HG03378 (cell line): Measurements from ENCODE around the gene GDF7.

Source experiments
- ATAC-seq: cut with Tn5 transposase; IDR thresholded peaks from one replicate; pipeline ENCODE4 v1.9.1; 2021; ENCODE audit warnings: mild to moderate bottlenecking, moderate library complexity; ENCODE audit not compliant: unreplicated experiment

GDF7 gene

DNA sequence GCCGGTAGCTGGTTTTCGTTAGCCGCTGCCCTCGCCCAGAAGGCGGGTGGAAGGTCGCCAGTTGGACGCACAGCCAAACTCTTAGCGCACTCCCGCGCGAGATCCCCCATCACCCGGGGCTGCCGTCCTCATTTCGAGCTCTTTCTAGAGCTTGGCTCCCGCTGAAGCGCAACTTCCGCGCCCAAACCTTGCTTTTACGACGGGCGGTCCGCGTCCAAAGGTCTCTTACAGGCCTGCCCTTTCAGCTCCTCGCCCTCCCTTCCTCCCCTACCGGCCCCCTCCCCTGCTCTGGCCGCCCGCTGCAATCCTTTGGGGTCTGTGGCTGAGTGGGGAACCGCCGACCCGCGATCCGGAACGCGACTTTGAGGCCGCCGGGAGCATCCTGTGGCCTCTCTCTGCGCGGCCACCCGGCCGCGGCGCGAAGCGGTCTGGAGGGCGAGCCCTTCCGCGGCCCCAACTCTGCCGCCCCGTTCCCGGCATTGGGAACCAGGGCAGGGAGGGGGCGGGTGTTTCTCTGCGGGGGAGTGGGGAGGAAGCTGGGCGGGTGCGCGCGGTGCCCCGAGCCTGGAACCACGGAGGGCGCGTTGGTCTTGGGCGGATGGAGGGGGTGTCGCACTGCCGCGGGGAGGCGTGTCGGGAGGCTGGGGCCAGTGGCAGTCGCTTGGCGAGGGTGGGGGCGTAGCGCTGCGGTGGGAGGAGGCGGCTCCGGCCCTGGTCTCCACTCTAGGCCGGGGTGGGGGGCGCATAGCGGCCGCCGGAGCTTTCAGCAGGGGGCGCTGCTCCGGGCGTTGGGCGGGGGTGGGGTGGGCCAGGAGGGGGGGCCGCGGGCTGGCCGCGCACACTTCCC is at the start of gene GDF7:
TSS of gene GDF7 (plus strand) at position 841 of the 847 bp plus-strand sequence. CDS start 96 bp downstream, outside the sequence.
- no peak for ATAC-seq

DNA sequence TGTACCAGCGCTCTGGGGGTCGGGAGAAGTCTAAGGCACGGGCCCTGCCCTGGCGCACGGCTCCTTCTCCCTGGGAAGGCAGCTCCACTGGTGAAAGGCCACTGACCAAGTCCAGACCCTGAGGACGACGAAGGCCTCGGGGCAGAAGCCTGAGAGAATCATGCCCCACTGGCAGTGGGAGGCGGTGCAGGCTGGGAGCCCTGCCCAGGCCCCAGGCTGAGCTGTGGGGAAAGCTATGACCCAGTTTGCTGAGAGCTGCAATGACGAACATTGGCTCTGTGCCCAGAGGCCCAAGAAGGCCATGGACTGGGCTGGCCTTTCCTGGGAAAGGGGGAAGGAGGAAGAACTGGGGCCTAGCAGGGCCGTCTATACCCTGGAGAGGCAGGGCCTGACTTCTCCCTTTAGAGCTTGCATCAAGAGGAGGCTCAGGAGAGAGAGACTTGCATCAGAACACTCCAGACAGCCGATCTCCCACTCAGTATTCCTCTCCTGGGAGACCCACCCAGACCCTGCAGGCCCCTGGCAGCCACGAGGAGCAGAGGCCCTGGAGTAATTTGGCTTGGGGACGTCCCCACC is 49.0 kb upstream of the GDF7 start:
- ATAC-seq, result no peak

DNA sequence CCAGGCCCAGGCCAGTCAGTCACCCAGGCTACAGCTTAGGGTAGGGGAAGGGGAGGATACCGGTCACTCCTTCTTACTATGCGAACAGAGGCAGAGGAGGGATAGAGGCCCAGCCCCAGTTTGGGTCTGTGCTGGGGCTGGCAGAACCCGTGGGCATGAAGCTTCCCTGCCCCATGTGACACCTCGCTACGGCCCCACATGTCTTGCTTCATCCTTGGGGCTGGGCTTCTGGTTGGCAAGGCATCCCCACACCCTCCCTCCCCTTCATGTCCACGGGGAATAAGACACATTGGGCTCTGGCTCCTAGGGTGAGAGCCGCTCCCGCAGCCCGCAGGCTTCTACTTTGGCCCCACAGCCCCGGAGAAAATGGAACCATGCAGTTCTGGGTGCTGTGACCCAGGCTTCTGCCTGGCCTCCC is 48.5 kb upstream of the GDF7 start:
- ATAC-seq, result no peak

DNA sequence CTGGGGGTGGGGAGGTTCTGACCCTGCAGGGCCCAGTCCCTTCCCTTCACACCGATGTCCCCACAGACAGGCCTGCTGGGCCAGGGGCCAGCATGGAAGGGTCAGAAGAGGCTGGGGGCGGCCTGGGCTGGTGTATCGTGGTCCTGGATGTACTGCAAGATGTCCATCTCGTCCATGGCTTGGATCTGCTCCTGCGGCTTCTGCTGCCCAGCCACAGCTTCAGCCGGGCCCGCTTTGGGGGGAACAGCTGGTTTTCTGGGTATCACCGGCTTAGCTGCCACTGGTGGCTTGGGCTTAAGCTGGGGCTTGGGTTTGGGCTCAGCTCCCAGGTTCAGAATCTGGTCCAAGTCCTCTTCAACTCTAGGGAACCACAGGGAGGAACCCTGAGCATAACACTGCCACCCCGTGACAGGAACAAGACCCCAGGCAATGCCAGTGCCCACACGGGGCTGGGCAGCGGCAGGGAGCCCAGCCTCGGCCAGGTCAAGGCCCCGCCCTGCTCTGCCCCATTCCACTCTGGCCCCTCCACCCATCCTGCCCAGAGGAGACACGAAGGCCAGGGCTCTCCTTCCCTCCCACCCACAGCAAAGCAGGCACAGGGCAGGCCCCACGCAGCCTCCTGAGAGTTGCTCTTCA is 47.9 kb upstream of the GDF7 start:
- ATAC-seq, result no peak

DNA sequence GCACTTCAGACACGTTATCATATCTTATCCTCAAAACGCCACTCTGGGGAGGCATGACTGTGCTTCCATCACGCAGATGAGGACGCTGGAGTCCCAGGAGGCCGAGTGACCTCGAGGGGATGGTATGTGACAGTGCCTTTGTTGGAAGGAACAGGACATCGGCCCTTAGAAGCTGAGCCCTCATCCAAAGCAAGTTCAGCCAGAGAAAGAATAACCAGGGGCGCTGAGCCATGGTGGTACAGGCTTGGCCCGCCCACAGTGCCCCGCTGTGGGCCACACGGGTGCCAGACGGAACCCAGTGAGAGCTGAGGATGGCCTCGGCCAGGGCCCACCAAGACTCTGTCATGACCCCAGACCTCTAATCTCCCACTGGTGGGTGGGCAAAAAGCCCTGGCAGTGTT is 47.3 kb upstream of the GDF7 start:
- ATAC-seq, result no peak

DNA sequence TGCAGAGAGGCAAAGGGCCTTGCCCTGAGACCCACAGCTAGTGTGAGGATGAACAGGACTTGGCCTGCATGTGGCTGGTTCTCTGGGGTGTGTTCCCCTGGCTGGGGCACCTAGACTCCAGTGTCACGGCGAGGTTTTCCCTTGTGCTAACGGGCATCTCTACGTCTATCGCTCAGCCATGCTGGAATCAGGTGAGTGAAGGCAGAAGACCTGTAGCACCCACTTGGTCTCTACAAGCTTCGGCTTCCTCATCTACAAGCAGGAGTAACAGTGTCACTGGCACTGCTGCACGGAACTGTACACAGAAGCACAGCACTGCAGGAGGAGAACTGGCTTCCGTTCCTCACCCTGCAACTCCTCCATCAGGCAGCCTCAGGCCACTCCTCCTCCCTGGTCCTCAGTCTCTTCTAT is 46.7 kb upstream of the GDF7 start:
- ATAC-seq, result no peak

DNA sequence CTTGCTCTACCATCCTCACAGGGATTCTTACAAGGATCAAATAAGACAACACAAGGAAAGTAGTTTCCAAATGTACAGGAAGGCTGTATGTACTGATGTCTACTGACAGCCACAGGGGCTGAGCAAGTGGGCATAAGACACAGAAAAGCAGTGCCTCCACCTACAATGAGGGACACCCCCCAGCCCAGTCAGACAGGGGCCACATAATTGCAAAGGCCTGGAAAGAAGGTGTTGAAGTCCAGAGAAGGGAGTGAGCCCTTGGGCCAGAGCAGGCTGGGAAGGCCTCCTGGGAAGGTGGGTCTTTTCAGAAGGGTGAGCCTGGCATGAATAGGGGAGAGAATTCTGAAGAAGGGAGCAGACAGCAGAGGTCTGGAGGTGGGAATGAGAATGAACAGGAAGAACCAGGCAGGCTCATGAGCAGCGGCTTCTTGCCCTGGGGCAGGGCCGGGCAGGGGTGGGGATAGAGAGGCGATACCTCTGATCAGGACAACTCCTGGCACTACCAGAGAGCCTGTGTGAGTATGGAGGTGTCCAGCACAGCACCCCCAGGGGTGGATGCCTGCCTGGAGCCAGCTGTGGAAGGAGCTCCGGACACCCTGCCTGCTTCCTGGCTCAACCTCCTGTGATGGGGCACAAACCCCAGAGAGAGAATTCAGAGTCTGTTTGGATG is 46.1 kb upstream of the GDF7 start:
- ATAC-seq, result no peak

DNA sequence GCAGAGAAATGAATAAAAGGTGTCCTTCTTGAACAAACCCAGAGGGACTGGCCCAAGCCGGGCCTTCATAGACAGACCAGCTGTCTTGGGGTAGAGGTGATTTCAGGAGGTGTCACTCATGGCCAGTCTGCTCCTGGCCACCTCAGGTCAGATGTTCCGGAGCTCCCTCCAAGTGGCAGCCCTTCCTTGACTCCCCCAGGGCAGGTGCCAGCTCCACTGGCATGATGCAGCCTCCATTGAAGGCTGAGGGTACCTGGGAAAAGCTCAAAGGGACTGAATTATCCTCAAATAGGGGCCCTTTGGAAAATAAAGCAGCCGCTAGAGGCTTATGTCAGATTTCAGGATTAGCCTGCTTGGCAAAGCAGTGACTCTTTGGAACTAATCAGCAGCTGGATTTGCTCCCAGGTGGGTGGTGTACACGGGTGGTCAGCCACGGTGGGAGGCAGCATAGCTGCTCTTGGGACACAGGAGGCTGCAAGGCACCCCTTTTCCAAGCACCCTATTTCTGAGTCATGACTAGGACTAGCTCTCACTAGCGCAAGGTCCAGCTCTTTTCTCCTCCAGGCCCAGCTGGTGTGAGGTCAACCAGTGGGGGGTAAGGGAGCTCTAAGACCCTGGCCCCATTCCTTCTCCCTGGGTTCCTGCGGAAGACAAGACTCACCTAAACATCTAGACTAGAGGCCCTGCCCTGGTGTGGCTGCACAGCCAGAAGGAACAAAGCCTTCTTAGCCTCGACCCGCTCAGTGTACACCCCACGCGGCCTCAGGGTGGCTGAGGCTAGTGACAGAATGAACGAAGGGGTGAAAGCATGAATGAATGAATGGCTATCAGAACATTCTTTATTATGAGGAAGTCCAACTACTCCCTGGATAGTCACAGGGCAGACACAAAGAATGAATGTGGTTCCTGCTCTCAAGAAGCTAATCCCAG is 45.3 kb upstream of the GDF7 start:
- no peak for ATAC-seq

DNA sequence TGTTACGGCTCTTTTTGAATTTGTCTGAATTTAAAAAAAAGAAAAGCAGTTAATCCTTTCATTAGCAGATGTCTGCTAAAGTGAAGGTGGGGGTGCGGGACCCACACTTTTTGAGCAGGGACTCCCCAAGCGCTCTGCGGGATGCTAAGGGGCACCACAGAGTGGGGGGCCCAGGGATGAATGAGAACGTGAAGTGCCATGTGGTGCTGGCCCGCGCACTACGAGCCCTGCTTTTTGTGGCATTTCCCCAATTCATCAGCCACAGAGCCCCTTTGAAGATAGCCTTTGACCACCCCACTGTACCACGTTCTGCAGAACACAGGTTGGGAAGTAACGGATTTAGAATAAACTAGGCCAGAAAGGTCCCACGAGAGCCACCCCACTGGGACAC is 44.7 kb upstream of the GDF7 start:
- no peak for ATAC-seq

DNA sequence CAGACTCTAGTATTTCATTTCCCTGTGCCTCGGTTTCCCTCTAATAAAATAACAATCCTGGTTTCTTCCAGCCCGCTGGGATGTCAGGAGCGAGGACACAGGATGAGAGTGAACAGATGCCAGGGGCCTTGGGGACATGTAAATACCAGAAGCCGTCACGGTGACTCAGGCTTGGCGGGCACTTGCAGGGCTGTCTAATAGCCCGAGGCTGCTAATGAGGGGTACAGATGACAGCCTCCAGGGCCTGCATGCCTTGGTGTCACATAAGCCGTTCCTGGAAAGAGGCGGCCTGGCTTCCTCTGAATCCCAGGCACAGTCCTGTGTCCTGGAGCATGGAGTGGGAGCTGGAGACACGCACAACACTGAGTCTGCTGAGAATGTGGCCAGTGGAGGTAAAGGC is 44.2 kb upstream of the GDF7 start:
- ATAC-seq, result no peak

DNA sequence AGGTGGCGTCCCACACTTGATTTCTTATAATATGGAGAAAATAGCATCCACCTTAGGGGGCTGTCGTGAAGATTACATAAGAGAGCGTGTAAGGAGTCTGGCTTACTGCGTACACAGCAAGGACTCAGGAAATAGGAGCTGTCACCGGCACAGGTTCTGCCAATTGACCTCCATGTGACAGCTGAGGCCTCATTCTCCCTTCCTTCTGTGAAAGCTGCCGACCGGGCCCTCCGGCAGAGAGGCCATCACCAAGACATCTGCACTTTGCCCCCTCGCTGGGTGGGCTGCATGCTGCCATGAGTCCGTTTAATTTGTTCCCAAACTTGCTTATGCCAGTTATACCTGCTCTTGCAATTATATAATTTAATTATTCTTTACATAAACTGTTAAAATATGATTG is 43.7 kb upstream of the GDF7 start:
- no peak for ATAC-seq

DNA sequence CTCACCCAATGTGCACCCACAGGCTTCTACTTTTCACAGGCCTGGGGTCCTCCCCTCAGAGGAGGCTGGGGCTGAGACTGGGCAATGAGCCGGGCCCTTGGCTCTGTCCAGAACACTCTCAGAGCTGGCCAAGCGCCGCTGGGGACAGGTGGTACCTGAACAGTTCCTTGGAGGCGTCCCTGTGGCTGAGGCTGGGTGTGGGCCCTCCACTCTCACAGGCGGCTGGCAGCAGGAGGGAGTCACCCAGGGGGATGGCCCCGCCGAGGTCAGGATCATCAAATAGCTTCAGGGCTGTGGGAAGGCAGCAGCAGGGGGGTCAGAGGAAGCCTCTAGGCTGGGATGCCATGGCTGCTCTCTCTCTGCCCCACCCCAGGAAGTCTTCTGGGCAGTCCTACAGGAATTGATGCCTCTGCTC is 43.2 kb upstream of the GDF7 start:
- no peak for ATAC-seq

DNA sequence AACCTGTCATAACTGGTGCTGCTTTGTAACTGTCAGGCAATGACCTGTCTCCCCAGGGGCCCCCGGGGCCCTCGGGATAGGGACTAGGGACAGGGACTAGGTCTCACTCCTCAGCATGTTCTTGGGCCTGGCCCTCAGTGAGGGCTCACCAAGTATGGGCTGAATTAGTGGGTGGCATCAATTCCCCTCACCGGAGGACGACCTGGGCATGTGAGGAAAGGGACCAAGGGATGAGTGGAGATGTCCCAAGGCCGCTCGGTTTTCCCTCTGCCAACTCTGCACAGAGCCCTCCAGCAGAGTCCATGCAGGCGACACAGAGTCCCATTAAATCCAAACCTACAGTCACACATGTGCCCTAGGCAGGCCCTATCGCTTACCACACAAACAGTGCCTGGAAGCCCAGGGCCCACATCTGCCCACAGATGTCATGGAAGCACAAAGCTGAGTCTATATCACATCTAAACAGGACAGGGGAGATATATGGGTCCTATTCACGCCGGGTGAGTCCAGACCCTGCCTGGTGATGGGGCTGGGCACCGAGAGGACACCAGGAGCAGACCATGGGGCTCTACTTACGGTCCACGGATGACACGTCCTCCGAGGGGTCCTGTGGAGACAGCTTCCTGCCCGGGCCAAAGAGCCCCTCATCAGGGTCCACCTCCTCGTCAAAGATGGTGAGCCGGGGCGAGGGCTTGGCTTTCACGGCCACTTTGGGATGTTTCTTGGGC is 42.6 kb upstream of the GDF7 start:
- ATAC-seq, result no peak

DNA sequence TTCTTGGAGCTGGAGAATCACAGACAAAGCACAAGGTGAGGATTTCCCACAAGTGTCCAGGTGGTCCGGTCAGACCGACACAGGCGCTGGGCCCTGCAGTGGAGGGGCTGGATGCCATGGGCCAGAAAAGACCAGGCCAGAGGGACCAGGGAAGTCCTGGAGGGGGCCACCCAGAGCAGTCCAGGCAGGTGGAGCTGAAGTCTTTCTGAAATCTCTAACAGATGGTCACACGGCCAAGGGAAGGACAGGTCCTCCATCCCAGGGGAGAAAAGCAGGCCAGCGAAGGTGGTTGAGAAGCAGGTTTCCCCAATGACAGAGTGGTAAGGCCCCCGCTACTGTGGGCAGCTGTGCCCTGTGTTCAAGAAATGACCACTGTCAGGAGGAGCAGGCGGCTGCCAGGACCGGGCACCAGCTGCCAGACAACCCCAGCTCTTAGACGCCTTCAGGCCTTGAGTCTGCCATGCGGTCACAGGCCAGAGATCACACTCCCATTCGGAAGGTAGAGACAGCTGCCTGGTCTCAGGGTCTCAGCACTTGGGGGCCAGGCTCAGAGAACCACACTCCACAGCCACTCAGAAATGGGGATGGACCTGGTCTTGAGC is 42.0 kb upstream of the GDF7 start:
- no peak for ATAC-seq

DNA sequence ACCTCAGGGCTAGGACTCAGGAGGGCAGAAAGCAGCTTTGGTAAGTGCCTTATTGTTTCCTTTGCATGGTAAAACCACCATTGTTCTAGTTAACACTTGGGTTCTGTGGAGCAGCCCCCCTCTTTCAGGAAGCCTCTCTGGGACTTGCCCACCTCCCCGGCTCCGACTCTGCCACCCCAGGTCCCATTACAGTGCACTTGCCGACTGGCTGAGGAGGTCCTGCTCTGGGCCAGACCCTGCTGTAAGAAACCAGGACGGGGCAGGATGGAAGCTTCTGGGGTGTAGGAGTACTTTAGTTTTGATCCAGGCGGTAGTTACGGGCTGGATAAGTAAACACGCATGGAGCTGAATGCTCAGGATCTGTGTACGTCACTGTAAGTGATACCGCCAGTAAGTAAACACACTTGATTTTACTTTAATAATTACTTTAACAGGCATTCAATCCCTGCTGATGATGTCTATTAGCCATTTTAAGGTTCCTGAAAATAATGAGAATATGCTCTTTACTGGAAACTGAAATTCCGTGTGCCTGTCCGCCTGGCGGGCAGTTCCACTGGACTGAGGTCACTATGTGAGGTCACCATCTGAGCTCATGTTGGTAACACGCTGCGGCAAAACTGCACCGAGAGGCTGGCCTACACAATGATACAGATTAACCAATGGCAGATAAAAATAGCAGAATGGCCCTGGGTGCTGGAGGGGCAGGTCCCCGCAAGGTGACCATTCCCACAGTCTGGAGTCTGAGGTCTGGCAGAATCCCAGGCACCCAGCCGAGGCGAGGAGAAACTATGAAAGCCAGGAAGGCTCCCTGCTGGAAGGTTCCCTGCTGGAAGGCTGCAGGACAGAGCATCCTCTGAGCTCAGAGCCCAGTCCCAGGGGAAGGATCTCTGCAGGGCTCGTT is 41.2 kb upstream of the GDF7 start:
- ATAC-seq, result no peak

DNA sequence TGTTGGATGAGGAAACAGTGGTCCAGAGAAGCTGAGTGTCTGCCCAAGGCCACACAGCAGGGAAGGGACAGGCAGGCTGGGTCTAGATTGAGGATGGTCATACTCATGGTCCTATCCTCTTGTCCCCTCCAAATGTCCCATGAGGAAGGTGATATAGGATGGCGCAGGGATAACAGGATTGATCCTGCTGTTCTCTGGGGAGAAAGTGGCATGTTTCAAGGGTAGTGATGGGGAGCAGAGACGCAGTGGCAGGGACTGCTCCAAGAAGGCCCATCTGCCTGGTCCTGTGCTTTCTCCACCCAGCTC is 40.6 kb upstream of the GDF7 start:
- ATAC-seq, result no peak

DNA sequence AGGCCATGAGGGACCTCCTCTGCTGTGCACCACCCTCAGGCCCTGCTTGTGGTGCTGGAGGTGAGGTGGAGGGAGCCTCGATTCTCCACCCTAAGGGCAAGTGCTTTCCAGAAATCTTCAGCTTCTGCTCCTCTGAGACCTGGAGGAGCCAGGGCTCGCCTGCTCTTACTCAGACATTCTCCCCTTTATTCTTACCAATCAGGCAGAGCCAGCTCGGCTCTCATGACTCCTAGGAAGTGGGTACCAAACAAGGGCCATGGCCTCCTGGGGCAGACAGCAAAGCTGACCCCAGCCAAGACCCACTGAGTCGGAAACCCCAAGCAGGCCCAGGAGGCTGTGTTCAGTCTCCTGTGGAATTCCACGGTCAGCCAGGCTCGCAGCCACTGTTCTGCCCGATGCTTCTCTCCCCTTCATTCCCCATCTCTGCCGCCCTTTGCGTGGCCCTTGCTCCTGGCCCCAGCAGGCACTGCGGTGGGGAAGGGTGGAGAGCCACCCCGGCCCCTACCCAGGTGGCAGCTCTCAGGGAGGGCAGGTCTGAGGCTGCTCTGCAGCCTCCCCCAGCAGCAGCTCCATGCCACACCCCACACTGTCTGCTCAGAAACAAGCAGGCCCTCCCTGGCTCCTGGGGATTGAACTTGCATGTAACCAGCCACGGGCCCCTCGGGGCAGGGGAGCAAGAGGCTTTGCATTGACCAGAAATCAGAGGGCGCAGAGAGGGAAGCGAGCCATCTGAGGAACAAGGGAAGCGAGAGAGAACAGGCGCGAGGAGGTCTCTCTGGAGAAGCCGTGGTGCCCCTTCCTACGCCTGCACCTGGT is 40.0 kb upstream of the GDF7 start:
- no peak for ATAC-seq
